Measurements from ENCODE around the gene MYO1H.

MYO1H gene

GRCh38 chr12:109447482-109447881 is 99.8 kb downstream of the MYO1H start:
- in situ Hi-C loops (cut with MboI; ENCODE audit: low sequenced_read_pairs), result no loop called here

DNA sequence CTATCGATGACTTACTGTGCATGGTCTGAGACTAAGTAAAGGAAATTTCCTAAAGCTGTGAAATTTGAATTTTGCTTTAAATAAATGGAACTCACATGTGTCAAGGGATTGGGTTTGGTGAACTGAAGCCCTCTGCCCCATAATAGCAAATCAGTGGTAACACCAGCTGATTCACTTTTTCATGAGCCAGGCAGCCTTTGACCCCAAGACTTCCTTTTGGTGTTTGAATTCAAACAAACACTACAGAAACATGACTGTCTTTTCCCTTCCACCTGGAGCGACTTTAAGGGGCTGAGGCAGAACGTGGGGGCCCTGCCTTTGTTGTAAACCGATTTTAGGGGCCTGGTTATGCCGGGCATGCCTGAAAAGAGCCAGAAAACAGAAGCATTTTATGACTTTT is 100.6 kb downstream of the MYO1H start:
- in situ Hi-C loops (cut with MboI; ENCODE audit: low sequenced_read_pairs), result no loop called here

GRCh38 chr12:109448707-109449390 is 101.1 kb downstream of the MYO1H start:
- in situ Hi-C loops (cut with MboI; ENCODE audit: low sequenced_read_pairs), result no loop called here

GRCh38 chr12:109449845-109450532 is 102.3 kb downstream of the MYO1H start:
- in situ Hi-C loops (cut with MboI; ENCODE audit: low sequenced_read_pairs), result no loop called here

GRCh38 chr12:109450980-109451379 is 103.3 kb downstream of the MYO1H start:
- in situ Hi-C loops (cut with MboI; ENCODE audit: low sequenced_read_pairs), result no loop called here

DNA sequence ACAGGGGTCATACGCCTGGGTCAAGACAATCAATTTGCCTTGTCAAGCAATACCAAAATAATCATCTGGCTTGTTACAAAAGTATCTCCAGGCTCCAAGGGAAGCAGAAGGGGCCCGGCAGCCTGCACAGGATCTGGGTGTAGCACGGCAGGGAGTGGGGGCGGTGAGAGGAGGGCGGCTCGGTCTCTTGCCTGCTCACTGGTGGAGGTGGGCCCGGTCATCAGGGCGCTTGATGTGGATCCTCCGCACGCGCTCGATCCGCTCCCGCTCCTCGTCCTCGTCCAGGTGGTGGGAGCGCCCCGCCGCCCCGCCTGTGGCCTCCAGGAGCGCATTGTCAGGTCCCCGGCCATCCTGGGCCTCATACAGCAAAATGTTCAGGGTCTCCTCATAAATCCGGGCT is 103.7 kb downstream of the MYO1H start:
- in situ Hi-C loops (cut with MboI; ENCODE audit: low sequenced_read_pairs), result no loop called here

DNA sequence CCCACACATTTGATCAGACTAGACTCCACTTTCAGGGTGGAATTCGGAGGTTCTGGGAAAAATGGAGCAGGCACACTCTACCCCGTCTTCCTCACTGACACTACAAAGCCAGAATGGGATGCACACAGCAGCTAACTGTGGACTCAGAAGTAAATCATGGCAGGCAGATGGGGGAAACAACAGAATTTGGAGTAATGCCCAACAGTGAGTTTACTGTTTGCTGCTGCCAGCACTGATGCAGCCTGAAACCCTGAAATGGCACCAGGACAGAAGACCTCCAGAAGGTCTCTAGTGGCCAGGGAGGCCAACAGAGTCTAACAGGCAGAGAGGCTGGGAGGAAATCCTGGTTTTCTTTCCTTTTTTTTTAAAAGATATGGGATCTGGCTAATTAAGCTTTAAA is 104.8 kb downstream of the MYO1H start:
- in situ Hi-C loops (cut with MboI; ENCODE audit: low sequenced_read_pairs), result no loop called here

DNA sequence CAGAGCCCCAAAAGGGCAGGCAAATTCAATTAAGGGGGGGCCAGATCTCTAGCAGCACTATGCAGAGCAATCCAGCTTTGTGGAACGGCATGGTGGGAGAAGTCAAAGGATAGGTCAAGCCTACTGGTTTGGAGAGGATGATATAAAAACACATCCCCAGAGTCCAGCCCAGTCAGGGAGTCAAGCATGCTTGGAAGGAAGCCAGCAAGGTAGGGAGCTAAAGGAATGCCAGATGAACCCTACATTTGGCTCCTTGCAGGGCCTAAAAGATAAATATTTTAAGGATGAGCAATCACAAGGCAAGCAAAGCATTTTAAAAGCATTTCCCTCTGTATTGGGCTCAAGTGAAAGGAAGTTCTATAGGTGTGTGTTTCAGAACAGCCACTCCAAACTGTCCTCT is 108.0 kb downstream of the MYO1H start:
- in situ Hi-C loops (cut with MboI; ENCODE audit: low sequenced_read_pairs), result no loop called here

- in situ Hi-C loops (cut with MboI; ENCODE audit: low sequenced_read_pairs), result no loop called here
Observed at GRCh38 chr12:109458086-109458485, 110.4 kb downstream of the MYO1H start.

DNA sequence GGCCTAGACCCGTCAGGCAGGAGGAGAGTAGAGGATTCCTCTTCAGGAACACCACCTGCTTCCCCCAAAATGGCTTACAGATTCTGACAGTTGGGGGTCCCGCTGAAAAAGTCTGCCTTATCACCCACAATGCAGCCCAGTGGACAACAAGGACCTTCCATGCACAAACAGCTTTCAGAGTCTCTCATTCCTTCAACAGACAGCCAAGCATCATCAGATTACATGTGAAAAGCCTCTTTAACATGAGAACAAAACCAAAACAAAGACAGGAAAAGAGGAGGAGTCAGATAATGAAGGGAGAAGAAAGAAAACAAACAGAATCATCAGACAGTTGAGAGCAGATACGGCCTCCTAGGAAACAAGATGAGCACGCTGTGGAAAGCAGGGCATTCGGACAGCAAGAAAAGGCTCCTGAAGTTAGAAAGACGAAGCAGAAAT is 111.1 kb downstream of the MYO1H start:
- in situ Hi-C loops (cut with MboI; ENCODE audit: low sequenced_read_pairs), result no loop called here

DNA sequence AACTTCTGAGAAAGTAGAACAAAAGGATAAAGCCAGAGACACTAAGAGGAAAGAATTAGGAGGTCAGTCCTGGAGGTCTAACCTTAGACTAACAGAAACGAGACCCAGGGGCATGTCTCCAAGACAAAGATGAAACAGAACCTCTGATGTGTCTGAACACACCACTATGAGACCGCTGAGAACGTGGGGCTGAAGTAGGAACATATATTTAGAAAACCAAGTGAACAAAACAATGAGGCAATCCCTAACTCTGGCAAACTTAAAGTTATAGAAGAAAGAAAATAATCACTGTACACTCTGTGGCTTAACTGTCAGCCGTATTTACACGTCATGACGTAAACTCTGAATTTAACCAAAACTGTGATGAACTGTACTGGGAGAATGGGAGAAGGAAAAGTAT is 111.5 kb downstream of the MYO1H start:
- in situ Hi-C loops (cut with MboI; ENCODE audit: low sequenced_read_pairs), result no loop called here

DNA sequence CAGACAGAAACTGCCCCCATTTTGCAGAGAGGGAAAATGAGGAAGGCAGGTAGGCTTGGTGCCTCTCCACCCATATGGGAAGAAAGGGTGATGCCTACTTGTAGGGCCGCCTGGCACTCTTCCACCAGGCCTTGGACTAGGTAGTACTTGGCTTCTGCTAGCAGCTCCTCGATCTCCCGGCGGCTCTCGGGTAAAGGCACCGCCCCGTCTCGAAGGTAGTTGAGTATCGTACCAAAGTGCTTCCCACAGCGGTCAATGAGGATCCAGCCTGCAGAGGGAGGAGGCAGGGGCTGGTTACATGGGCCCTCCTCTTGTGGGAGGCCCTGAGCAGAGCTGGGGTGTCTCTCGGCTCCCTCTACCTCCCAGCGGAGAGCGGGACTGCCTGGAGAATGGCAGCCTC is 112.8 kb downstream of the MYO1H start:
- in situ Hi-C loops (cut with MboI; ENCODE audit: low sequenced_read_pairs), result no loop called here

GRCh38 chr12:109461049-109461845 is 113.5 kb downstream of the MYO1H start:
- in situ Hi-C loops (cut with MboI; ENCODE audit: low sequenced_read_pairs), result no loop called here

- in situ Hi-C loops (cut with MboI; ENCODE audit: low sequenced_read_pairs), result no loop called here
Observed at GRCh38 chr12:109461846-109462756, 114.4 kb downstream of the MYO1H start.

GRCh38 chr12:109462868-109463692 is 115.4 kb downstream of the MYO1H start:
- in situ Hi-C loops (cut with MboI; ENCODE audit: low sequenced_read_pairs), result no loop called here

DNA sequence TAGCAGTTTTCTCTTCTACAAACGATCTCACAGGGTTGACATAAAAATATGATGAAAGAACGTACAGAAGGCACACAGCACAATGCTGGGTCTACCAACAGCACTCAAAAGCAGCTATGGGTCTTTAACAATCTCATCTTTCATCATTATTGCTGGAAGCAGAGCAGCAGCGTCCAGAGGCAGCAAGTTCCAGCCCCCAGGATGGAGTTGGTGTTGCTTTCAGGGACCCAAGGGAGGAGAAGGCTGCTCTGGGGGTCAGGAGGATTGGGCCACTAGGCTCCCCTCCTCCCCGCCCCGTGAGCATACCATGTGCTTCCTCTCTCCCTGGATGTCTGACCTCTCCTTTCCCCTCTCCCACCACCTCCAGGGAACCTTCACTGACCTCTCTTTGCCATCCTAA is 116.1 kb downstream of the MYO1H start:
- in situ Hi-C loops (cut with MboI; ENCODE audit: low sequenced_read_pairs), result no loop called here

GRCh38 chr12:109464642-109465351 is 117.1 kb downstream of the MYO1H start:
- in situ Hi-C loops (cut with MboI; ENCODE audit: low sequenced_read_pairs), result no loop called here

- in situ Hi-C loops (cut with MboI; ENCODE audit: low sequenced_read_pairs), result no loop called here
Observed at GRCh38 chr12:109466305-109466704, 118.6 kb downstream of the MYO1H start.

DNA sequence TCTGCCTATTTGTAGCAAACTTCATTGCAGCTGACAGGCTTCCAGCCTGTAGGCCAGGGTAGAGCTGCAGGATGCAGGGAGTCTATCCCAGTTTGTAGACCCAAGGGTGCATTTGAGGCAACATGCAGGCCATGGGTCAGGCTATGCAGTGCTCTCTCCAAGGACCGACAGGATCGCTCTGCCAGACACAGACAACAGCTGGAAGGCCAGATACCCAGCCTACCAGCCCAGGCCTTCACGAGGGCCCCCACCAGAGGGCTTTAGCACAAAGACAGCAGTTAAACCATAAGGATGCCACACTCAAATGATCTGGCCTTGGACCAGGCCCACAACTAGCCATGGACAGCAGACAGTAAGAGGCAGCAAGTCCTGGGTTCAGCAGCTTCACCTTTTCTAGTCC is 119.1 kb downstream of the MYO1H start:
- in situ Hi-C loops (cut with MboI; ENCODE audit: low sequenced_read_pairs), result no loop called here

Data from HL-60/S4 treated with retinoic acid at 250 ng/mL for 4 days and 3 days (cell line).